ENCODE data around the gene HSPA14. TPM values are rescaled to one million over a fixed set of nuclear protein-coding genes. Genes with fewer than 3 reads are reported as not detected.

Gene HSPA14, protein sequence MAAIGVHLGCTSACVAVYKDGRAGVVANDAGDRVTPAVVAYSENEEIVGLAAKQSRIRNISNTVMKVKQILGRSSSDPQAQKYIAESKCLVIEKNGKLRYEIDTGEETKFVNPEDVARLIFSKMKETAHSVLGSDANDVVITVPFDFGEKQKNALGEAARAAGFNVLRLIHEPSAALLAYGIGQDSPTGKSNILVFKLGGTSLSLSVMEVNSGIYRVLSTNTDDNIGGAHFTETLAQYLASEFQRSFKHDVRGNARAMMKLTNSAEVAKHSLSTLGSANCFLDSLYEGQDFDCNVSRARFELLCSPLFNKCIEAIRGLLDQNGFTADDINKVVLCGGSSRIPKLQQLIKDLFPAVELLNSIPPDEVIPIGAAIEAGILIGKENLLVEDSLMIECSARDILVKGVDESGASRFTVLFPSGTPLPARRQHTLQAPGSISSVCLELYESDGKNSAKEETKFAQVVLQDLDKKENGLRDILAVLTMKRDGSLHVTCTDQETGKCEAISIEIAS
- 10 to 100 TPM; 10.7 to 13.7 (median 13.3) TPM for total RNA-seq (2021; fragmentation: NEBNext Ultra II Directional; extraction: Animal tissue kit (Norgen Biotek cat#: 25700))
- long read RNA-seq, transcript HSPA14-201 (14 exons, 1,904 nt): major isoform, 15 of 23 reads
- long read RNA-seq, partial matches to known transcripts: 5 of 23 reads
- long read RNA-seq, other reads (novel, unspliced or antisense): 3 of 23 reads

DNA sequence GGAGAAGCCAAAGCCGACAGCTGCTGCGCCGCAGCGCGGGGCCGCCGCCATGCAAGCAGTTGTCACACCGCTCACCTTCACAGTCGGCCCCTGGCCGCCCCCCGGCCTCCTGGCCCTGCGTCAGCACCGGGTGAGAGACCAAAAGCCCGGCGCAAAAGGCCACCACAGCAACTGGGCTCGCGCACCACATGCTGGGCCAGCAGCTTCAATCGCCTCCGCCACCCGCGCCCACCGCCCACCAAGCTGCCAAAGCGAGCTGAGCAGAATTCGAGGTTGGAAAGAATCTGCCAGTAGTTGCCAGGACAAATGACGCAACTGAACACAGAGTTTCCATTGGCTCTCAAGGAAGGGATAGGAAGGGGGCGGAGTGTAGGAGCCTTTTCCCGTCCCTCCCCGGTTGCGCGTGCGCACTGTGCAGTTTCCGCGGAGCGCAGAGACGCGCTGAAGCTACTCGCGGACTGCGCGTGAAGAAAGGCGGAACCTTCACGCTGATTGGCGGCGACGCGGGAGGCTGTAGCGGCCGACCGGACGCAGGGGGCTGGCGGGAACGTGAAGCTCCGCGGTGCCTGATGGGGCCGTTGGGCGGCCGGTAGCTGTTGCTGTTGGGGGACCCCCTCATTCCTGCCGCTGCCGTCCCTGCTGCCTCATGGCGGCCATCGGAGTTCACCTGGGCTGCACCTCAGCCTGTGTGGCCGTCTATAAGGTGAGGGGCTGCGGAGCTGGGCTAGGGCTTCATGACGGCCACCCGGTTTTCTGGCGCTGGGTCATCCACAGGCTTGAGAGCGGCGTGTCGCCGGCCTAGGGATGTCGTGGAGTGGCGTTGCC lies at the start of gene HSPA14, which contains the start of the genes CDNF and MSANTD7:
TSS of gene HSPA14 (plus strand) at position 550 of the 825 bp plus-strand sequence. CDS start at position 647, 97 bp downstream.
TSS of gene CDNF (minus strand) at position 281 of the 825 bp plus-strand sequence. CDS start at position 190, 91 bp downstream.
TSS of gene MSANTD7 (plus strand) at position 550 of the 825 bp plus-strand sequence. CDS start 3,979 bp downstream, outside the sequence.
- Mint-ChIP-seq H3K27me3 (ENCODE audit: insufficient read depth) (no peaks in the 10 kb centered on the region), H3K9me3 (no peaks in the 10 kb centered on the region), H3K36me3 (ENCODE audit: low read depth) (peaks cover 15% of the 10 kb centered on the region), H3K27ac (peak within 1 kb of the TSS; percentile 90), H3K4me1 (ENCODE audit: low read depth) (peaks cover 20% of the 10 kb centered on the region), H3K4me3 (peak within 1 kb of the TSS; percentile 91)
- no peak for TF ChIP-seq CTCF (IDR thresholded peaks at IDR 0.05)
- DNase-seq: peak; percentile 99

GRCh38 chr10:14798636-14799035 lies 39.5 kb upstream of the HSPA14 start:
- no peaks in the 10 kb centered on the region for H3K36me3 Mint-ChIP-seq (ENCODE audit: low read depth)
- TF ChIP-seq CTCF (IDR thresholded peaks at IDR 0.05): no peak
- H3K27me3 Mint-ChIP-seq (ENCODE audit: insufficient read depth): peaks cover 42% of the 10 kb centered on the region
- no peaks in the 10 kb centered on the region for H3K9me3 Mint-ChIP-seq
- H3K27ac Mint-ChIP-seq: no peak overlapping the region
- no peaks in the 10 kb centered on the region for H3K4me1 Mint-ChIP-seq (ENCODE audit: low read depth)
- no peak overlapping the region for H3K4me3 Mint-ChIP-seq
- DNase-seq: no peak

GRCh38 chr10:14800397-14800796 lies 37.7 kb upstream of the HSPA14 start:
- no peak for TF ChIP-seq CTCF (IDR thresholded peaks at IDR 0.05)
- DNase-seq: no peak
- no peak overlapping the region for H3K4me3 Mint-ChIP-seq
- no peaks in the 10 kb centered on the region for H3K4me1 Mint-ChIP-seq (ENCODE audit: low read depth)
- H3K36me3 Mint-ChIP-seq (ENCODE audit: low read depth): no peaks in the 10 kb centered on the region
- H3K27ac Mint-ChIP-seq: no peak overlapping the region
- H3K27me3 Mint-ChIP-seq (ENCODE audit: insufficient read depth): peaks cover 42% of the 10 kb centered on the region
- H3K9me3 Mint-ChIP-seq: no peaks in the 10 kb centered on the region

- no peaks in the 10 kb centered on the region for H3K4me1 Mint-ChIP-seq (ENCODE audit: low read depth)
- H3K9me3 Mint-ChIP-seq: no peaks in the 10 kb centered on the region
- DNase-seq: no peak
- H3K36me3 Mint-ChIP-seq (ENCODE audit: low read depth): no peaks in the 10 kb centered on the region
- H3K27ac Mint-ChIP-seq: no peak overlapping the region
- H3K27me3 Mint-ChIP-seq (ENCODE audit: insufficient read depth): peaks cover 45% of the 10 kb centered on the region
- 0 out of 2 replicates have a peak, but pooled peaks have one; percentile 23 for TF ChIP-seq CTCF (IDR thresholded peaks at IDR 0.05)
- no peak overlapping the region for H3K4me3 Mint-ChIP-seq
Measured at GRCh38 chr10:14801723-14802122, 36.4 kb upstream of the HSPA14 start.

- Mint-ChIP-seq H3K4me1 (ENCODE audit: low read depth) (no peaks in the 10 kb centered on the region), H3K4me3 (no peak overlapping the region), H3K27ac (no peak overlapping the region), H3K27me3 (ENCODE audit: insufficient read depth) (peaks cover 37% of the 10 kb centered on the region), H3K9me3 (no peaks in the 10 kb centered on the region), H3K36me3 (ENCODE audit: low read depth) (no peaks in the 10 kb centered on the region)
- no peak for DNase-seq
- TF ChIP-seq CTCF (IDR thresholded peaks at IDR 0.05): no peak
Measured at GRCh38 chr10:14803827-14804226, 34.3 kb upstream of the HSPA14 start.
